ENCODE results near the gene HCAR2.
"Not testable (repeated sequence)": the region's sequence is repeated elsewhere in the genome, so short reads cannot be mapped to it uniquely, and the experiment has no call there.

DNA sequence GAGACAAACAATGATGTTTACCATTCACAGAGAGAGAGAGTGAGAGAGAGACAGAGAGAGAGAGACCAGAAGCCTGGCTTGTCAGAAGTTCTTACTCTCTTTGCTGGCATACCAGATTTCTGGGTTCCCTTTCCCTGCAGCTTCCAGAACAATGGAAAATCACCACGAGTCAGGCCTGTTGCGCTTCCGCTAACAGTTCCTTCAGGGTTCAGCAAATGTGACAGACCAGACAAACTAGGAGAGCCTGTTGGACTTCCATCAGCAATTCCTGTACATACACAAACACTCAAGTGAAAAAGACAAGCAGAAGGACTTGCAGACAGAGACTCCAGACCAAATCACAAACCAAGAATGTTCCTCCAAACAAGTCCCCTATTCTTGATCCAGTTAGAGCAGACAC is 6.1 kb upstream of the HCAR2 start:
- not testable (repeated sequence) for TF ChIP-seq EZH2 (IDR thresholded peaks at IDR 0.05; ENCODE audit: low read depth)
- TF ChIP-seq, protein P1, sequence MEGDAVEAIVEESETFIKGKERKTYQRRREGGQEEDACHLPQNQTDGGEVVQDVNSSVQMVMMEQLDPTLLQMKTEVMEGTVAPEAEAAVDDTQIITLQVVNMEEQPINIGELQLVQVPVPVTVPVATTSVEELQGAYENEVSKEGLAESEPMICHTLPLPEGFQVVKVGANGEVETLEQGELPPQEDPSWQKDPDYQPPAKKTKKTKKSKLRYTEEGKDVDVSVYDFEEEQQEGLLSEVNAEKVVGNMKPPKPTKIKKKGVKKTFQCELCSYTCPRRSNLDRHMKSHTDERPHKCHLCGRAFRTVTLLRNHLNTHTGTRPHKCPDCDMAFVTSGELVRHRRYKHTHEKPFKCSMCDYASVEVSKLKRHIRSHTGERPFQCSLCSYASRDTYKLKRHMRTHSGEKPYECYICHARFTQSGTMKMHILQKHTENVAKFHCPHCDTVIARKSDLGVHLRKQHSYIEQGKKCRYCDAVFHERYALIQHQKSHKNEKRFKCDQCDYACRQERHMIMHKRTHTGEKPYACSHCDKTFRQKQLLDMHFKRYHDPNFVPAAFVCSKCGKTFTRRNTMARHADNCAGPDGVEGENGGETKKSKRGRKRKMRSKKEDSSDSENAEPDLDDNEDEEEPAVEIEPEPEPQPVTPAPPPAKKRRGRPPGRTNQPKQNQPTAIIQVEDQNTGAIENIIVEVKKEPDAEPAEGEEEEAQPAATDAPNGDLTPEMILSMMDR (conservative IDR thresholded peaks at IDR 0.05), result not testable (repeated sequence)
